22Rv1 (cell line): ENCODE data around the gene NRXN3.

ENCODE experiments used
- H3K27ac ChIP-seq: fragments of 450-650 bp; 2 replicates; pipeline ENCODE4 v1.5.1; 2017
- CTCF ChIP-seq: fragments of 450-650 bp; IDR thresholded peaks from 2 replicates; pipeline ENCODE4 v1.5.1; 2017; ENCODE audit warnings: mild to moderate bottlenecking
- ZFX ChIP-seq: fragments of 450-650 bp; IDR thresholded peaks from 2 replicates; pipeline ENCODE4 v1.6.1; 2017; ENCODE audit warnings: antibody characterized with exemption, borderline replicate concordance

The NRXN3 gene

GRCh38 chr14:78974691-78975090, 804.5 kb downstream of the NRXN3 start:
- H3K27ac ChIP-seq: no peak overlapping the region
- TF ChIP-seq CTCF: no peak
- TF ChIP-seq ZFX: no peak

- no peak overlapping the region for H3K27ac ChIP-seq
- TF ChIP-seq ZFX (no peak), CTCF (no peak)
Measured at GRCh38 chr14:78975734-78976133, 805.6 kb downstream of the NRXN3 start.

- no peak overlapping the region for H3K27ac ChIP-seq
- TF ChIP-seq ZFX (no peak), CTCF (no peak)
Measured at GRCh38 chr14:78978896-78979295, 808.7 kb downstream of the NRXN3 start.

- TF ChIP-seq ZFX (no peak), CTCF (no peak)
- no peak overlapping the region for H3K27ac ChIP-seq
Measured at GRCh38 chr14:78982551-78982950, 812.4 kb downstream of the NRXN3 start.

GRCh38 chr14:78983126-78983525, 813.0 kb downstream of the NRXN3 start:
- TF ChIP-seq ZFX (no peak), CTCF (no peak)
- no peak overlapping the region for H3K27ac ChIP-seq

- no peak for TF ChIP-seq ZFX
- TF ChIP-seq CTCF: no peak
Measured at GRCh38 chr14:78985668-78986381, 815.7 kb downstream of the NRXN3 start.

GRCh38 chr14:78986989-78987388, 816.8 kb downstream of the NRXN3 start:
- no peak overlapping the region for H3K27ac ChIP-seq
- TF ChIP-seq CTCF: no peak
- no peak for TF ChIP-seq ZFX

More at GRCh38 chr14:78985668-78986381, 815.7 kb downstream of the NRXN3 start:
- H3K27ac ChIP-seq: no peak overlapping the region
